HG02571 (cell line): Measurements from ENCODE around the gene TNFAIP8L1.

ENCODE experiments used
- ATAC-seq: cut with Tn5 transposase; IDR thresholded peaks from one replicate; pipeline ENCODE4 v1.9.1; 2021; ENCODE audit warnings: mild to moderate bottlenecking, moderate library complexity; ENCODE audit not compliant: unreplicated experiment

The TNFAIP8L1 gene

GRCh38 chr19:4699826-4700692 is 60.7 kb downstream of the TNFAIP8L1 start:
- ATAC-seq: no peak

- no peak for ATAC-seq
Observed at GRCh38 chr19:4700693-4700970, 61.3 kb downstream of the TNFAIP8L1 start.

GRCh38 chr19:4701557-4701956 is 62.2 kb downstream of the TNFAIP8L1 start:
- ATAC-seq: no peak

- ATAC-seq: no peak
Observed at GRCh38 chr19:4702764-4703163, 63.4 kb downstream of the TNFAIP8L1 start.

- ATAC-seq: no peak
Observed at GRCh38 chr19:4703671-4704316, 64.5 kb downstream of the TNFAIP8L1 start.

DNA sequence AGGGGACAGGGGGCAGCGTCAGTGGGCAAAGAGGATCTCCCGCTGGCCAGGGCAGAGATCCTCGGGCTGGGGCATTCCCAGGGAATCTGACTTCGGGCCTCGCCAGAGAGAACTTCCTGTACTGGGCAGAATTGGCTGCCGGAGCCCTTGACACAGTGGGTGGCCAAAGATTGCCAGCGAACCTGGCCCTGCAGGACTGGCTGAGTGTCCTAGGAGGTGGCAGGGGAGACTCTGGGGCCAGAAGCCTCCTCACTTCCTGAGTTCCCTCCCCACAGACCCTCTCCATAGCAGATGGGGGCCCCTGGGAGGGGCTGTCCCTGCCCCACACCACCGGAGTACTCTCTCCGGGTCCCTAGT is 65.0 kb downstream of the TNFAIP8L1 start:
- no peak for ATAC-seq
